Activated CD8-positive, alpha-beta T cell treated with anti-CD3 and anti-CD28 coated beads, Interleukin-2, amount 10 ng/mL, durations not matched to agents 7 days and 5 days (primary cell): ENCODE measurements around the gene DMPK. TPM values are rescaled to one million over a fixed set of nuclear protein-coding genes. Genes with fewer than 3 reads are reported as not detected.

Source experiments
- ATAC-seq: fragments of 150-1000 bp; cut with Tn5 transposase; one replicate; pipeline ENCODE4 v1.10.0; 2021; ENCODE audit warnings: moderate library complexity
- CTCF ChIA-PET: fragments of 350-600 bp; sonication (Branson Sonifier 250); formaldehyde crosslinking; loops from one replicate; lab custom pipeline; 2021; ENCODE audit warnings: antibody characterized with exemption; lab: Charles Lee
- POLR2A ChIA-PET: fragments of 350-600 bp; sonication (Branson Sonifier 250); formaldehyde crosslinking; loops from one replicate; lab custom pipeline; 2021; ENCODE audit warnings: antibody characterized with exemption; lab: Charles Lee
- DNase-seq: peaks from one replicate; pipeline ENCODE4 v3.0.0-alpha.2; 2020
- H3K27ac Mint-ChIP-seq: one replicate; pipeline ENCODE4 v1.8.0; 2021; ENCODE audit warnings: mild to moderate bottlenecking, mixed read lengths
- H3K27me3 Mint-ChIP-seq: one replicate; pipeline ENCODE4 v1.8.0; 2021; ENCODE audit warnings: low read depth, mixed read lengths
- H3K36me3 Mint-ChIP-seq: one replicate; pipeline ENCODE4 v1.8.0; 2021; ENCODE audit warnings: low read depth, mixed read lengths
- H3K4me1 Mint-ChIP-seq: one replicate; pipeline ENCODE4 v1.8.0; 2021; ENCODE audit warnings: low read depth, mixed read lengths
- H3K4me3 Mint-ChIP-seq: one replicate; pipeline ENCODE4 v1.8.0; 2021; ENCODE audit warnings: mild to moderate bottlenecking, mixed read lengths
- H3K9me3 Mint-ChIP-seq: one replicate; pipeline ENCODE4 v1.8.0; 2022; ENCODE audit warnings: mixed read lengths; ENCODE audit not compliant: insufficient read depth
- total RNA-seq, 2 experiments: library from RNA; stranded (reverse); gene quantifications; one replicate each; pipeline ENCODE4 v1.2.3, GENCODE V29; 2021

Gene DMPK
- total RNA-seq, 2 experiments from 2014 or later = 9.9 to 14.4 TPM

DNA sequence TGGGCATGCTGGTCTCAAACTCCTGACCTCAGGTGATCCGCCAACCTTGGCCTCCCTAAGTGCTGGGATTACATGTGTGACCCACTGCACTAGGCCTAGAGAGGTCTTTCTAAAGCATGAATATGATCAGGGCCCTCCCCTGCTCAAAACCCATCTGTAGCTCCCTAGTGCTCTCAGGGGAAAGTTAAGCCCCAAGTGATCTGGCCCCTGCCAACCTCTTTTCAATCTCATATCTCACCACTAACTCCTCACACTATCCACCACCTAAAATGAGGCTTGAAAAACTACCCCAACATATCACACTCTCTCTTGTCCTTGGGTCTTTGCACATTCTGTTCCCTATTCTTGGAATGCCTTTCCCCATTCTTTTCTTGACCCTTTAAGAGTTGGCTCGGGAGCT lies 12.3 kb upstream of the DMPK start:
- H3K9me3 Mint-ChIP-seq = no peaks in the 10 kb centered on the region
- H3K27me3 Mint-ChIP-seq = peaks cover 42% of the 10 kb centered on the region
- POLR2A ChIA-PET = no interaction called here
- no peak overlapping the region for H3K27ac Mint-ChIP-seq
- no peak overlapping the region for H3K4me3 Mint-ChIP-seq
- H3K4me1 Mint-ChIP-seq = peaks cover 32% of the 10 kb centered on the region
- ATAC-seq (no peak), DNase-seq (no peak)
- peaks cover 7% of the 10 kb centered on the region for H3K36me3 Mint-ChIP-seq
- CTCF ChIA-PET = interaction anchor here (2.2 to 8.2 kb wide), 2 partner anchors 23 to 25 kb away, joined by 8 to 62 read pairs; partner anchors contain the start of gene SIX5

GRCh38 chr19:45793876-45794275 lies 11.6 kb upstream of the DMPK start:
- ATAC-seq = no peak
- ChIA-PET POLR2A (no interaction called here), CTCF (interaction anchor here (2.5 to 8.2 kb wide), 2 partner anchors 15 to 25 kb away, joined by 8 to 62 read pairs; partner anchors contain the start of gene SIX5)
- Mint-ChIP-seq H3K9me3 (no peaks in the 10 kb centered on the region), H3K27me3 (peaks cover 46% of the 10 kb centered on the region), H3K4me1 (peaks cover 29% of the 10 kb centered on the region), H3K4me3 (no peak overlapping the region), H3K36me3 (peaks cover 15% of the 10 kb centered on the region), H3K27ac (no peak overlapping the region)
- no peak for DNase-seq

- Mint-ChIP-seq H3K27me3 (peaks cover 50% of the 10 kb centered on the region), H3K4me3 (peak overlapping the region; percentile 73), H3K4me1 (peaks cover 27% of the 10 kb centered on the region), H3K9me3 (no peaks in the 10 kb centered on the region), H3K36me3 (peaks cover 22% of the 10 kb centered on the region), H3K27ac (peak overlapping the region; percentile 84)
- POLR2A ChIA-PET = interaction anchor here (0.6 kb wide), 1 partner anchor 77 kb away, joined by 4 read pairs; no protein-coding TSS in a partner anchor
- DNase-seq (no peak), ATAC-seq (no peak)
- CTCF ChIA-PET = interaction anchor here (1.0 to 8.2 kb wide), 4 partner anchors 14 to 101 kb away, joined by 3 to 62 read pairs (median 10); partner anchors contain the start of genes QPCTL and SIX5
These were observed 10.9 kb upstream of the DMPK start for GRCh38 chr19:45793178-45793564.

DNA sequence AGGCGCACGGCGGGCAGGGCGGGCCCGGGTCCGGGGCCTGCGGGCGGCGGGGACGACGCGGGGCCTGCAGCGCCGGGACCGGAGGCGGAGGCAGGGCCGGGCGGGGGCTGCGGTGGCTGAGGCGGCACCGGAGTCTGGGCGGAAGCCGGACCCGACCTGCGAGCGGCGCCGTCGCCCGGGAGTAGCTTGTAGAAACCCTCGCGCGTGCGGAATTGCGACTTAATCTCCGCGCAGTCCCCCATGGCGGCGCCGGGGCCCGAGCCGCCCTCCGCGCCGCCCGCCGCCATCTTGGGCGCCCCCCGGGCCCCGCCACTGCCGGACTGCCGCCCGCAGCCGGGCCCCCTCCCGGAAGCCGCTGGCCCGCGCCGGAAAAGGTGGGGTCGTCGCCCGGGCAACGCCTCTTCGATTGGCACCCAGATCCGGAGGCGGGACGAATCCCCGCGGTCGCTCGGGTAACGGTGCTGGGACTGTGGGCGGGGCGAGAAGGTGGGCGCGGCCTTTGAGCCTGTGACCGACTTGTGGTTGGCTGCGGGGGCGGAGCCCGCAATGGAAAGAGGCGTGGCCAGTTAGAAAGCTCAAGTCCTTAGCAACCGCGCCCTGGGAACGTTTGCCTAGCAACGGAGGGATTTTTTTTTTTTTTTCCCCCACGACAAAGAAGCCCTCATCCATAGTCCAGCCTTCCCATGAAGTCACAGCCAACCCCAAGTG lies 10.3 kb upstream of the DMPK start, which contains the start of gene DMWD:
TSS of gene DMWD (minus strand) at position 376 of the 708 bp plus-strand sequence. CDS start at position 287, 89 bp downstream.
- H3K4me1 Mint-ChIP-seq = peaks cover 27% of the 10 kb centered on the region
- CTCF ChIA-PET = interaction anchor here (1.0 to 8.2 kb wide), 6 partner anchors 14 to 100 kb away, joined by 3 to 62 read pairs (median 6); partner anchors contain the start of genes QPCTL and SIX5
- ATAC-seq (peak; percentile 85), DNase-seq (peak; percentile 100)
- H3K9me3 Mint-ChIP-seq = no peaks in the 10 kb centered on the region
- peaks cover 49% of the 10 kb centered on the region for H3K27me3 Mint-ChIP-seq
- peak within 1 kb of the TSS; percentile 84 for H3K27ac Mint-ChIP-seq
- peaks cover 24% of the 10 kb centered on the region for H3K36me3 Mint-ChIP-seq
- H3K4me3 Mint-ChIP-seq = peak within 1 kb of the TSS; percentile 82
- POLR2A ChIA-PET = interaction anchor here (0.6 to 1.2 kb wide), 2 partner anchors 62 to 76 kb away, joined by 4 read pairs; partner anchors contain the start of gene FBXO46

- ChIA-PET POLR2A (interaction anchor here (0.5 to 1.2 kb wide), 3 partner anchors 22 to 124 kb away, joined by 3 to 6 read pairs (median 4); partner anchors contain the start of genes FBXO46, GIPR and SIX5), CTCF (interaction anchor here (1.0 to 8.2 kb wide), 8 partner anchors 8 to 99 kb away, joined by 3 to 62 read pairs (median 6); partner anchors contain the start of genes QPCTL and SIX5)
- Mint-ChIP-seq H3K27me3 (peaks cover 54% of the 10 kb centered on the region), H3K4me1 (peaks cover 27% of the 10 kb centered on the region), H3K4me3 (peak overlapping the region; percentile 82), H3K27ac (peak overlapping the region; percentile 84), H3K9me3 (no peaks in the 10 kb centered on the region), H3K36me3 (peaks cover 24% of the 10 kb centered on the region)
- no peak for ATAC-seq
- peak; percentile 38 for DNase-seq
These were observed 9.6 kb upstream of the DMPK start for GRCh38 chr19:45791744-45792469.

DNA sequence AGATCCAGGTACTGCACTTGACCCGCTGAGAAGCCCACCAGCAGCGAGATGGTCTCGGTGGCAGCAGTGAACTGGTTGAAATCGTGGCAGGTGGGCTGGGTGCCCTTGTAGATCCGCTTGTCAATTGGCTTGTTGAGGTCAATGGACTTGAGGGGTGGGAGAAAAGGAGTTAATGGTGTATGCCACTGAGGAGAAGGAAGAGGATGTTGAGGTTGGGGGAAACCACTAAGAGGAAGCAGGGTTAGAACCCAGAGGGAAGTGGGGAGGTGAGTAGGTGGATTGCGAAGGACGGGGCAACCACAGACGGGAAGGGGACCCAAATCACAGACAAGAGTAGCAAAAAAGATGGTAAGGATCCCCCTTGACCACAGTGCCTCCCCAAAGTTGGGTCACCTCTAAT lies 8.7 kb upstream of the DMPK start:
- no peaks in the 10 kb centered on the region for H3K9me3 Mint-ChIP-seq
- POLR2A ChIA-PET = interaction anchor here (1.1 to 1.2 kb wide), 2 partner anchors 21 to 60 kb away, joined by 4 to 6 read pairs; partner anchors contain the start of genes FBXO46 and SIX5
- peaks cover 27% of the 10 kb centered on the region for H3K4me1 Mint-ChIP-seq
- peaks cover 55% of the 10 kb centered on the region for H3K27me3 Mint-ChIP-seq
- peak overlapping the region; percentile 8 for H3K27ac Mint-ChIP-seq
- DNase-seq (peak; percentile 72), ATAC-seq (no peak)
- H3K4me3 Mint-ChIP-seq = peak overlapping the region; percentile 82
- peaks cover 30% of the 10 kb centered on the region for H3K36me3 Mint-ChIP-seq
- CTCF ChIA-PET = interaction anchor here (0.8 to 8.2 kb wide), 6 partner anchors 9 to 98 kb away, joined by 3 to 62 read pairs (median 6); partner anchors contain the start of genes QPCTL and SIX5

DNA sequence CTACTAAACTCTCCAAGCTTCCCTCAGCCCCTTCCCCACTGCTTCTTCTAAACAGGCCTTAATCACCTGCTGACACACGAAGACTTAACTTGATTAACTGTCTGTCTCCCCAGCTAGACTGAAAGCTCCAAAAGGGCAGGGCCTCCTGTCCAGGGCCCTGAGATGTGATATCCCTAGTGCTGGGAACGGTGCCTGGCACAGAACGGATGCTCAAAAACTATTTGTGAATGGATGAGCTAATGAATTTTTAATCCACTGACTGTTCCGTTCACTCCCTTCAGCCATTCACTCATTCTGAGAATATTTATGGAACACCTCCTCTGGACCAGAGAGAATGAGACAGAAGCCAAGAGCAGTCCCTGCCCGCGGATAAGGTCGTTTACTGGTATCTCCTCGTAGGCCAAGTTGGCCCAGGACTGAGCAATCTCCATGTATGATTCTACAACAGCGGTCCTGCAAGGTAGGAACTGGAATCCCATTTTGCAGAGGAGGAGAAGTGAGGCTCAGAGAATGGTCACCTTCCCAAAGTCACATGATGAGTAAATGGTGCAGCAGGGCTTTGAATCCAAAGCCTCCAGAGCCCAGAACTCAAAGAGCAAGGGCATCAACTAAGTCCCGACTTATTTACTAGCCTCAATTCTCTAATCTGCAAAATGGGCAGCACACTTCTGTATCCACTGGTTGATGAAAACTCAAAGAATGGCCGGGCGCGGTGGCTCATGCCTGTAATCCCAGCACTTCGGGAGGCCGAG lies 6.9 kb upstream of the DMPK start:
- Mint-ChIP-seq H3K4me1 (peaks cover 27% of the 10 kb centered on the region), H3K27me3 (peaks cover 46% of the 10 kb centered on the region), H3K4me3 (no peak overlapping the region), H3K27ac (no peak overlapping the region), H3K9me3 (no peaks in the 10 kb centered on the region), H3K36me3 (peaks cover 30% of the 10 kb centered on the region)
- DNase-seq = no peak
- ChIA-PET POLR2A (no interaction called here), CTCF (interaction anchor here (0.6 to 8.2 kb wide), 5 partner anchors 10 to 224 kb away, joined by 3 to 62 read pairs (median 3); partner anchors contain the start of gene SIX5)
- no peak for ATAC-seq

DNA sequence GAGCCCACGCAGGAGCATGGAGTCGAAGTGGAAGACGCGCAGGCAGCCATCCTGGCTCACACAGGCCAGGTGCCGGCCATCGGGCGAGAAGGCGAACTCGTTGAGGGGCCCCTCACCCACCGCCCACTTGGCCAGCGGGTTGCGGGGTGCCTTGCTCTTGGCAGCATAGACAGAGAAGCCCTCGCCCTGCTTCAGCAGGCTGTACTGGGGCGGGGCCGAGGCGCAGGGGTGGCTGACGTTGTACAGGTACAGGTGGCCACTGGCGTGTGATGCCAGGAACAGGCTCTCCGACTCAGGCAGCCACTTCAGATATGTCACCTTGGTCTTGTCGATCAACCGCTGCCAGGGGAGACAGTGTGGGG lies 4.2 kb upstream of the DMPK start:
- CTCF ChIA-PET = interaction anchor here (1.3 kb wide), 1 partner anchor 13 kb away, joined by 4 read pairs; no protein-coding TSS in a partner anchor
- H3K4me3 Mint-ChIP-seq = no peak overlapping the region
- ATAC-seq (no peak), DNase-seq (no peak)
- H3K36me3 Mint-ChIP-seq = peaks cover 30% of the 10 kb centered on the region
- no peak overlapping the region for H3K27ac Mint-ChIP-seq
- POLR2A ChIA-PET = no interaction called here
- peaks cover 12% of the 10 kb centered on the region for H3K4me1 Mint-ChIP-seq
- H3K27me3 Mint-ChIP-seq = peaks cover 30% of the 10 kb centered on the region
- H3K9me3 Mint-ChIP-seq = no peaks in the 10 kb centered on the region

DNA sequence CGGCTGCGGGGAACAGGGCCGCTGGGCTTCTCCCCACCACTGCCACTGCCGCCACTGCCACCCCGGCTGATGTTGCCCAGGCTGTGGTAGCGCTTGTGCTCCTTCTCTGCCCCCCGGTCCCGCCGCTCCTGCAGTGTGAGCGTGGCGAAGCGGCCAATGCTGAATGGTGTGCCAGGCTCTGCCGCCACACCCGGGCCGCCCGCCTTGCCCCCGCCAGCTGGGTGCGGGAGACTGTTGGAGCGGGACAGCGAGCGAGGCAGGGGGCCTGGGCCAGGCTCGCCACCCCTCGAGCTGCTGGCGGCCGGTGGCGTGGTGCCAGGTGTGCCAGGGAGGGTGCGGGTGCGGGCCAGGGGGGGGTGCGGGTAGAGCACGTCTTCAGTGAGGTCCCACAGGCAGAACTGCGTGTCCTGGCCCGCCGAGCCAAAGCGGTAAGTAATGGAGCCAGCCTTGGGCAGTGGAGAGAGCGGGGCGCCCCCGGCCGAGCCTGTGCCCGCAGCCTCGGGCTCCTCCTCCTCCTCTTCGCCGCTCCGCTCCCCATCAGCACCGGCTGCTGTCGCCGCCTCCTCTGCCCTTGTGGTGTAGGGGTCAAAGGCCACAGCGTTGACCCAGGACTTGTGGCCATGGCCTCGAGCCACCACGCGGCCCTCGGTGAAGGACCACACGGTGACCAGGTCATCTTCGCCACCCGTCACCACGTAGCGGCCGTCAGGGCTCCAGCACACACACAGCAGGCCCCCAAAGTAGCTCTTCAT lies 3.7 kb upstream of the DMPK start:
- H3K4me1 Mint-ChIP-seq = peaks cover 6% of the 10 kb centered on the region
- POLR2A ChIA-PET = no interaction called here
- CTCF ChIA-PET = no interaction called here

GRCh38 chr19:45785097-45785496 lies 2.8 kb upstream of the DMPK start:
- H3K4me1 Mint-ChIP-seq = no peaks in the 10 kb centered on the region
- H3K9me3 Mint-ChIP-seq = no peaks in the 10 kb centered on the region
- peaks cover 39% of the 10 kb centered on the region for H3K27me3 Mint-ChIP-seq
- ChIA-PET POLR2A (no interaction called here), CTCF (interaction anchor here (1.3 to 1.6 kb wide), 3 partner anchors 14 to 32 kb away, joined by 3 to 7 read pairs (median 6); partner anchors contain the start of gene SIX5)
- DNase-seq (no peak), ATAC-seq (no peak)
- peaks cover 25% of the 10 kb centered on the region for H3K36me3 Mint-ChIP-seq
- no peak overlapping the region for H3K4me3 Mint-ChIP-seq
- no peak overlapping the region for H3K27ac Mint-ChIP-seq

More for the DNA sequence above, 3.7 kb upstream of the DMPK start:
- H3K36me3 Mint-ChIP-seq = peaks cover 29% of the 10 kb centered on the region
- H3K27me3 Mint-ChIP-seq = peaks cover 32% of the 10 kb centered on the region
- H3K27ac Mint-ChIP-seq = no peak overlapping the region
- no peaks in the 10 kb centered on the region for H3K9me3 Mint-ChIP-seq
- DNase-seq (no peak), ATAC-seq (no peak)
- H3K4me3 Mint-ChIP-seq = no peak overlapping the region
